Left lung (tissue), 10 donors: ENCODE measurements around the gene PRSS12. TPM values are rescaled to one million over a fixed set of nuclear protein-coding genes. Genes with fewer than 3 reads are reported as not detected.

Experiments
- ATAC-seq: fragments of 200-7000 bp; cut with Tn5 transposase; one replicate; pipeline ENCODE4 v1.9.1; 2020; ENCODE audit warnings: moderate library complexity
- DNase-seq, 4 donors: peaks; one replicate each; pipeline ENCODE4 v3.0.0-alpha.2; 2013 to 2020
- H3K27ac ChIP-seq, 2 donors: fragments of 200-600 bp; sonication (generic) in 1 of 2; one replicate each; pipeline versions ENCODE4 v1.5.0 to v1.8.0; 2020 to 2021
- H3K27me3 ChIP-seq, 2 donors: fragments of 200-600 bp; sonication (generic) in 1 of 2; one replicate each; pipeline versions ENCODE4 v1.5.0 to v1.8.0; 2020 to 2021
- H3K36me3 ChIP-seq, 2 donors: fragments of 200-600 bp; sonication (generic) in 1 of 2; one replicate each; pipeline versions ENCODE4 v1.5.0 to v1.8.0; 2020 to 2021
- H3K4me1 ChIP-seq, 2 donors: fragments of 200-600 bp; one replicate each; pipeline ENCODE4 v1.8.0; 2021
- H3K4me3 ChIP-seq, 2 donors: fragments of 200-600 bp; sonication (generic) in 1 of 2; one replicate each; pipeline versions ENCODE4 v1.5.0 to v1.8.0; 2020 to 2021; ENCODE audit warnings: mild to moderate bottlenecking in 1 of 2
- H3K9me3 ChIP-seq, 2 donors: fragments of 200-600 bp; sonication (generic) in 1 of 2; one replicate each; pipeline versions ENCODE4 v1.5.0 to v1.8.0; 2020 to 2021
- CTCF ChIP-seq, 2 donors: fragments of 200-600 bp; sonication (generic) in 1 of 2; IDR thresholded peaks; one replicate each; pipeline versions ENCODE4 v1.5.0 to v1.8.0; 2021; ENCODE audit warnings: antibody characterized with exemption in 2 of 2
- intact Hi-C, 2 donors: fragments of 100-400 bp; cut with DNase I; formaldehyde crosslinking; loops; one replicate each; pipeline versions ENCODE4 v1.11.2 to v1.14.2; 2022
- polyA plus RNA-seq, 6 donors: library from polyadenylated mRNA; unstranded; fragments of 120-200 nt; gene quantifications; one replicate each; pipeline ENCODE4 v1.2.1, GENCODE V29; 2013; ENCODE audit not compliant: insufficient read length in 6 of 6
- total RNA-seq, 2 donors: library from RNA; stranded (reverse); fragmentation: NEBNext Ultra II Directional; extraction: Animal tissue kit (Norgen Biotek cat#: 25700); gene quantifications; one replicate each; pipeline ENCODE4 v1.2.1, GENCODE V29; 2021
- donor health status: DM: no; HTN: yes; CAD: no.
- donor health status: DM: no; HTN: no; CAD: no.

PRSS12 gene
- total and polyA plus RNA-seq, 8 donors: 3.8 to 49.8 (median 38.8) TPM

- intact Hi-C loops: no loop called here
- Histone ChIP-seq H3K4me3 (no peak overlapping the region), H3K36me3 (no peaks in the 10 kb centered on the region), H3K27me3 (no peaks in the 10 kb centered on the region), H3K9me3 (no peaks in the 10 kb centered on the region), H3K4me1 (no peaks in the 10 kb centered on the region), H3K27ac (no peak overlapping the region)
- no peak for TF ChIP-seq CTCF (IDR thresholded peaks at IDR 0.05)
- ATAC-seq (no peak), DNase-seq (no peak)
Measured at GRCh38 chr4:118369231-118369630, 16.4 kb upstream of the PRSS12 start.

- peak; percentile 97 for ATAC-seq
- TF ChIP-seq CTCF (IDR thresholded peaks at IDR 0.05): no peak
- Histone ChIP-seq H3K27me3 (no peaks in the 10 kb centered on the region), H3K27ac (peak overlapping the region in 1 of 2 donors; percentile 13), H3K36me3 (no peaks in the 10 kb centered on the region), H3K4me1 (no peaks in the 10 kb centered on the region), H3K9me3 (no peaks in the 10 kb centered on the region), H3K4me3 (no peak overlapping the region)
- peak in 1 of 4 donors; percentile 24 for DNase-seq
- intact Hi-C loops: no loop called here
Measured at GRCh38 chr4:118367872-118368271, 15.1 kb upstream of the PRSS12 start.

DNA sequence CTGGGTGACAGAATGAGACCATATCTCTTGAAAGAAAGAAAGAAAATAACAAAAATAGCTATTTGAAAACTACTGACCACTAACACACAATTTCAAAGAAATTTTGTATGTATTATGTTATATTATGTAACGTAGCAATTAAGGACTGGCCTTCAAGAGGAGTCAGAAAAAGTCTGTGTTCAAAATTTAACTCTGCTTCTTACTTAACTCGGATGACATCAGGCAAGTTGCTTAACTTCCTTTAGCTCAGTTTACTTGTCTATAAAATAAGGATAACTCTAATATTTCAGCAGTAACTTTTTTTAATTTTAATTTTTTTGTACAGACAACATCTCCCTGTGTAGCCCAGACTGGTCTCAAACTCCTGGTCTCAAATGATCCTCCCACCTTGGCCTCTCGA lies 14.6 kb upstream of the PRSS12 start:
- H3K27ac ChIP-seq: peak overlapping the region in 1 of 2 donors; percentile 13
- no peak for TF ChIP-seq CTCF (IDR thresholded peaks at IDR 0.05)
- no peaks in the 10 kb centered on the region for H3K36me3 ChIP-seq
- H3K9me3 ChIP-seq: no peaks in the 10 kb centered on the region
- H3K4me1 ChIP-seq: no peaks in the 10 kb centered on the region
- no peaks in the 10 kb centered on the region for H3K27me3 ChIP-seq
- ATAC-seq (peak; percentile 32), DNase-seq (no peak)
- no peak overlapping the region for H3K4me3 ChIP-seq
- intact Hi-C loops: no loop called here

- Histone ChIP-seq H3K4me3 (no peak overlapping the region), H3K4me1 (no peaks in the 10 kb centered on the region), H3K36me3 (no peaks in the 10 kb centered on the region), H3K27me3 (no peaks in the 10 kb centered on the region), H3K9me3 (no peaks in the 10 kb centered on the region), H3K27ac (no peak overlapping the region)
- ATAC-seq (no peak), DNase-seq (no peak)
- intact Hi-C loops: no loop called here
- no peak for TF ChIP-seq CTCF (IDR thresholded peaks at IDR 0.05)
Measured at GRCh38 chr4:118363166-118363565, 10.4 kb upstream of the PRSS12 start.

DNA sequence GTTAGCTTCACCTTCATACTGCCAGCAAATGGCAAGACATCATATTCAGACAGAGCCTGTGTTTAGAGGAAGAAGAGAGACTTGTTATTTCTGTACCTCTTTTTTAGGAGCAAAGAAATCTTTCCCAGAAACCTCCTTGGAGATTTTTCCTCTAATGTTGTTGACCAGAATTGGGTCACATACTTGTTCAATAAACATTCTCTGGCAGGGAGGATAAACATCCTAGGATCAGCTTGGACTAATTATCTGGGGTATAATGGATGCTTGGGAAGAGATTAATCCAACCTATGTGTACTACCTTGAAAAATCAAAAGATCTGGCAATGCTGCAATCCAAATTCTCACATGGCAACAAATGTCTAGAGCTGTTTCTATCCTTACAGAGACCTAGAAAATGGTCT lies 8.4 kb upstream of the PRSS12 start:
- Histone ChIP-seq H3K9me3 (no peaks in the 10 kb centered on the region), H3K36me3 (no peaks in the 10 kb centered on the region), H3K4me1 (no peaks in the 10 kb centered on the region), H3K27me3 (no peaks in the 10 kb centered on the region), H3K4me3 (no peak overlapping the region), H3K27ac (no peak overlapping the region)
- TF ChIP-seq CTCF (IDR thresholded peaks at IDR 0.05): no peak
- no peak for DNase-seq
- no peak for ATAC-seq
- intact Hi-C loops: no loop called here
